ENCODE results near the gene STT3A.

The STT3A gene

DNA sequence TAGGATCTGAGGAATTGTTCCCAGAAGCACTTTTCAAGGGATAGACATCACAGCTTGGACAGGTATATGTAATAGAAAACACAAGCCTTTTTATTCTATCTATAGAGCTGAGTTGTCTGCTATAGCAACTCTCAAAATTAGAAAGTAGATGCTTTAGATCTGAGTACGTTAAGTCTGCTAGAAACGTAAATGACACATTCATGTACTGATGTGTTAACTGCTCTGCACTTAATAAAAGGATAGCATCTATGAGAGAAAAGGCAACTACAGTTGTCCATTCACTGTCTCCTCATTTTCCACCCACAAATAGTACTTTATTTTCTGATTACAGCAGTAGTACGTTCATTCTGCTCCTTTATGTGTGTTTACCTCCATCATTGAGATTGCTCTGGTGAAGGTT is 6.0 kb upstream of the STT3A start:
- Histone ChIP-seq H3K36me3 (replicated peaks; ENCODE audit: insufficient read depth, low read length) (peaks cover 3% of the 10 kb centered on the region), H3K4me3 (ENCODE audit: low read length) (no peak overlapping the region), H3K9me3 (replicated peaks; ENCODE audit: insufficient read depth, low read length) (no peaks in the 10 kb centered on the region), H3F3A (ENCODE audit: insufficient read depth, low read length) (0 out of 2 replicates have a peak, but pooled peaks cover 5% of the 10 kb centered on the region), H3K79me2 (ENCODE audit: low read length) (peaks cover 4% of the 10 kb centered on the region; the same call in 1 of the 2 replicates), H3K4me2 (ENCODE audit: low read depth, low read length) (no peak overlapping the region), H3K9ac (ENCODE audit: low read length) (no peak overlapping the region), H4K20me1 (ENCODE audit: insufficient read depth, low read length) (no peaks in the 10 kb centered on the region), H3K9me2 (replicated peaks; ENCODE audit: insufficient read depth, low read length) (no peaks in the 10 kb centered on the region), H3K27ac (ENCODE audit: low read length) (no peak overlapping the region), H3K4me1 (ENCODE audit: low read length) (no peaks in the 10 kb centered on the region), H2AFZ (ENCODE audit: low read length) (no peak overlapping the region), H3K27me3 (replicated peaks; ENCODE audit: insufficient read depth, low read length) (no peaks in the 10 kb centered on the region)
- no peak for DNase-seq
- no peak for TF ChIP-seq EZH2 (optimal IDR thresholded peaks at IDR 0.05; ENCODE audit: low read depth, low read length)
- TF ChIP-seq, protein P1, sequence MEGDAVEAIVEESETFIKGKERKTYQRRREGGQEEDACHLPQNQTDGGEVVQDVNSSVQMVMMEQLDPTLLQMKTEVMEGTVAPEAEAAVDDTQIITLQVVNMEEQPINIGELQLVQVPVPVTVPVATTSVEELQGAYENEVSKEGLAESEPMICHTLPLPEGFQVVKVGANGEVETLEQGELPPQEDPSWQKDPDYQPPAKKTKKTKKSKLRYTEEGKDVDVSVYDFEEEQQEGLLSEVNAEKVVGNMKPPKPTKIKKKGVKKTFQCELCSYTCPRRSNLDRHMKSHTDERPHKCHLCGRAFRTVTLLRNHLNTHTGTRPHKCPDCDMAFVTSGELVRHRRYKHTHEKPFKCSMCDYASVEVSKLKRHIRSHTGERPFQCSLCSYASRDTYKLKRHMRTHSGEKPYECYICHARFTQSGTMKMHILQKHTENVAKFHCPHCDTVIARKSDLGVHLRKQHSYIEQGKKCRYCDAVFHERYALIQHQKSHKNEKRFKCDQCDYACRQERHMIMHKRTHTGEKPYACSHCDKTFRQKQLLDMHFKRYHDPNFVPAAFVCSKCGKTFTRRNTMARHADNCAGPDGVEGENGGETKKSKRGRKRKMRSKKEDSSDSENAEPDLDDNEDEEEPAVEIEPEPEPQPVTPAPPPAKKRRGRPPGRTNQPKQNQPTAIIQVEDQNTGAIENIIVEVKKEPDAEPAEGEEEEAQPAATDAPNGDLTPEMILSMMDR (IDR thresholded peaks at IDR 0.05; ENCODE audit: low read length): no peak
- TF ChIP-seq EZH2phosphoT487 (IDR thresholded peaks at IDR 0.05; ENCODE audit: low read length): no peak

GRCh38 chr11:125587480-125587879 is 5.2 kb upstream of the STT3A start:
- no peak overlapping the region for H2AFZ ChIP-seq (ENCODE audit: low read length)
- H3K4me3 ChIP-seq (ENCODE audit: low read length): no peak overlapping the region
- no peaks in the 10 kb centered on the region for H4K20me1 ChIP-seq (ENCODE audit: insufficient read depth, low read length)
- H3K4me2 ChIP-seq (ENCODE audit: low read depth, low read length): no peak overlapping the region
- 0 out of 2 replicates have a peak, but pooled peaks cover 7% of the 10 kb centered on the region for H3F3A ChIP-seq (ENCODE audit: insufficient read depth, low read length)
- H3K4me1 ChIP-seq (ENCODE audit: low read length): no peaks in the 10 kb centered on the region
- no peak overlapping the region for H3K27ac ChIP-seq (ENCODE audit: low read length)
- peaks cover 8% of the 10 kb centered on the region; the same call in 1 of the 2 replicates for H3K79me2 ChIP-seq (ENCODE audit: low read length)
- no peaks in the 10 kb centered on the region for H3K9me3 ChIP-seq (replicated peaks; ENCODE audit: insufficient read depth, low read length)
- TF ChIP-seq EZH2 (optimal IDR thresholded peaks at IDR 0.05; ENCODE audit: low read depth, low read length) (no peak), EZH2phosphoT487 (IDR thresholded peaks at IDR 0.05; ENCODE audit: low read length) (no peak)
- TF ChIP-seq, protein P1 (IDR thresholded peaks at IDR 0.05; ENCODE audit: low read length): no peak
- H3K36me3 ChIP-seq (replicated peaks; ENCODE audit: insufficient read depth, low read length): peaks cover under 1% of the 10 kb centered on the region
- no peaks in the 10 kb centered on the region for H3K9me2 ChIP-seq (replicated peaks; ENCODE audit: insufficient read depth, low read length)
- no peaks in the 10 kb centered on the region for H3K27me3 ChIP-seq (replicated peaks; ENCODE audit: insufficient read depth, low read length)
- no peak overlapping the region for H3K9ac ChIP-seq (ENCODE audit: low read length)
- no peak for DNase-seq

DNA sequence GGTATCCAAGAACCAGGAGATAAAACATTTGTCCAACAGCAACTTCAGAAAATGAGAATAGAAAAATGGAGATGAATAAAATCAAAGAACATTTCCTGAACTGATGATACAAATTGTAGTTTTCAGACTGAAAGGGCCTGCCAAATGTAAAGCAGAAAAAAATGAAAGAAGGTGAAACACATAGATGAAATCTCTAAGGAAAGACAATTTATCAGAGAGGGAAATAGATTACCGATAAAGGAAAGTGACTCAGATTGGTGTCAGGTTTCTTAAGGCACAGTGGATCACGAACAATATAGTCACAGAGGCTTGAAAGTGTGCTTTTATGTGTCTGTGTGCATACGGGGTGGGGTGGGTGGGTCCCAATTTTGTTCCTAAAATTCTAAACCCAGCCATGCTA is 4.1 kb upstream of the STT3A start:
- Histone ChIP-seq H3K4me3 (ENCODE audit: low read length) (no peak overlapping the region), H4K20me1 (ENCODE audit: insufficient read depth, low read length) (no peaks in the 10 kb centered on the region), H3K9ac (ENCODE audit: low read length) (no peak overlapping the region), H3K27me3 (replicated peaks; ENCODE audit: insufficient read depth, low read length) (no peaks in the 10 kb centered on the region), H3K36me3 (replicated peaks; ENCODE audit: insufficient read depth, low read length) (no peaks in the 10 kb centered on the region), H3K9me2 (replicated peaks; ENCODE audit: insufficient read depth, low read length) (no peaks in the 10 kb centered on the region), H3K27ac (ENCODE audit: low read length) (no peak overlapping the region), H3K4me1 (ENCODE audit: low read length) (no peaks in the 10 kb centered on the region), H3F3A (ENCODE audit: insufficient read depth, low read length) (0 out of 2 replicates have a peak, but pooled peaks cover 4% of the 10 kb centered on the region), H3K4me2 (ENCODE audit: low read depth, low read length) (no peak overlapping the region), H3K79me2 (ENCODE audit: low read length) (peaks cover 17% of the 10 kb centered on the region), H3K9me3 (replicated peaks; ENCODE audit: insufficient read depth, low read length) (no peaks in the 10 kb centered on the region), H2AFZ (ENCODE audit: low read length) (no peak overlapping the region)
- TF ChIP-seq EZH2phosphoT487 (IDR thresholded peaks at IDR 0.05; ENCODE audit: low read length) (no peak), EZH2 (optimal IDR thresholded peaks at IDR 0.05; ENCODE audit: low read depth, low read length) (no peak)
- TF ChIP-seq, protein P1 (IDR thresholded peaks at IDR 0.05; ENCODE audit: low read length): no peak
- DNase-seq: no peak
